Ovary (tissue), 9 donors: ENCODE results near the gene RNF214. TPM values are rescaled to one million over a fixed set of nuclear protein-coding genes. Genes with fewer than 3 reads are reported as not detected.

ENCODE experiments used
- DNase-seq, 5 donors: peaks; one replicate each; pipeline ENCODE4 v3.0.0-alpha.2; 2019 to 2020
- H3K27ac ChIP-seq, 2 donors: fragments of 200-600 bp; one replicate each; pipeline versions ENCODE4 v1.5.1 to v1.8.0; 2019 to 2022
- H3K27me3 ChIP-seq: fragments of 200-600 bp; one replicate; pipeline ENCODE4 v1.8.0; 2022
- H3K36me3 ChIP-seq: fragments of 200-600 bp; sonication (generic); one replicate; pipeline ENCODE4 v1.5.1; 2019
- H3K4me1 ChIP-seq: one replicate; pipeline ENCODE4 v1.8.1; 2013; ENCODE audit warnings: mild to moderate bottlenecking, moderate library complexity; ENCODE audit not compliant: insufficient read depth
- H3K4me3 ChIP-seq: fragments of 200-600 bp; sonication (generic); one replicate; pipeline ENCODE4 v1.5.1; 2017
- H3K9me3 ChIP-seq, 2 donors: fragments of 200-600 bp in 1 of 2; sonication (generic) in 1 of 2; one replicate each; pipeline versions ENCODE4 v1.5.1 to v1.8.1; 2013 to 2019; ENCODE audit warnings: mild to moderate bottlenecking in 1 of 2, moderate library complexity in 1 of 2
- CTCF ChIP-seq, 3 donors: fragments of 450-650 bp in 2 of 3; fragments of 200-600 bp in 1 of 3; IDR thresholded peaks; one replicate each; pipeline versions ENCODE4 v1.5.1 to v1.8.0; 2016 to 2022; ENCODE audit warnings: antibody characterized with exemption in 3 of 3, mild to moderate bottlenecking in 1 of 3
- EP300 ChIP-seq: sonication (generic); formaldehyde crosslinking; IDR thresholded peaks from one replicate; pipeline ENCODE4 v1.6.1; 2017; ENCODE audit warnings: antibody characterized with exemption
- POLR2A ChIP-seq: fragments of 450-650 bp; IDR thresholded peaks from one replicate; pipeline ENCODE4 v1.6.1; 2017; ENCODE audit warnings: antibody characterized with exemption, mild to moderate bottlenecking, moderate library complexity
- whole genome bisulfite sequencing, 3 donors: extraction: QIAGEN DNeasy Blood & Tissue Kit in 1 of 3; methylation state at CpG; one replicate each; pipeline versions ENCODE4 v1.1.5 to v1.1.7; 2013 to 2017; 5-methylcytosine and 5-hydroxymethylcytosine counted together
- intact Hi-C, 4 donors: fragments of 100-400 bp; cut with DNase I; formaldehyde crosslinking; loops; one replicate each; pipeline versions ENCODE4 v1.11.0 to v1.15.1; 2022 to 2023
- polyA plus RNA-seq, 2 donors: library from polyadenylated mRNA; stranded (reverse); fragments of 200-250 nt in 1 of 2; fragments of 350-450 nt in 1 of 2; fragmentation: Illumina TruSeq in 1 of 2; extraction: RNeasy Lipid Tissue Mini Kit (QIAGEN cat#74804) in 1 of 2; gene quantifications; one replicate each; pipeline ENCODE4 v1.2.3, GENCODE V29; 2013 to 2014
- total RNA-seq, 7 donors: library from RNA; depleted of rRNA in 2 of 7; stranded (reverse); fragments of >200 nt in 2 of 7; fragmentation: NEBNext Ultra II Directional in 3 of 7; extraction: Animal tissue kit (Norgen Biotek cat#: 25700) in 3 of 7; gene quantifications; one replicate each; pipeline versions ENCODE4 v1.1.0 to v1.2.4, GENCODE V29; 2016 to 2023
- donor health status: DM: no; HTN: no; CAD: no; lungs with moderate emphysema.
- donor health status: DM: no; HTN: no; CAD: no.
- donor health status: Bipolar disorder and iron deficiency.
- donor health status: DM: yes; HTN: yes; CAD: no.
- donor health status: DM: no; HTN: no; CAD: no.
- donor health status: DM: yes; HTN: yes; CAD: no.

RNF214 gene
- total and polyA plus RNA-seq, 9 donors = 9.7 to 40.9 (median 27.3) TPM

DNA sequence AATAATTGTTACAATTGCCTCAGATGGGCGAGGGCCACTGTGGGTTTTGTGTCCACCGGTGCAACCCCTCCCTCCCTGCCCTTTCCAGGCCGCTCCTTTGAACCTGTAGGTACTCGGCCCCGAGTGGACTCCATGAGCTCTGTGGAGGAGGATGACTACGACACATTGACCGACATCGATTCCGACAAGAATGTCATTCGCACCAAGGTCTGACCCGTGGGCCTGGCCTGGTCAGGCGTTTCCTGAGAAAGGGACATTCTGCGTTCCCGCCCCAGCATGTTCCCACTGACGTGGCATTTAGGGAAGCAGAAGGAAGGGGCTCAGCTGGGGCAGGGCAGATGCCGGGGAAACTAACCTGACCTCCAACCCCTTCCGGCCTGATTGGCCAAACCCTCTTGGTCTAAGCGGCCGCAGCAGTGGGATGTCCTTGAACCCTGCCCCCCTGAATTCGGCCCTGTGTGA, 43.8 kb upstream of the RNF214 start:
- intact Hi-C loops = loop anchor here in 1 of 4 donors (5.0 kb wide), 1 partner anchor 34 kb away; no protein-coding TSS in a partner anchor
- no peak overlapping the region for H3K4me3 ChIP-seq
- peaks cover 19% of the 10 kb centered on the region for H3K4me1 ChIP-seq
- DNase-seq = peak in 2 of 5 donors; percentile 28 to 41
- H3K9me3 ChIP-seq = no peaks in the 10 kb centered on the region
- WGBS, 3 donors = 78 to 85% (median 80%) methylated on average over 20 of the region's 20 CpGs
- no peak overlapping the region for H3K27ac ChIP-seq
- H3K36me3 ChIP-seq = no peaks in the 10 kb centered on the region
- H3K27me3 ChIP-seq = no peaks in the 10 kb centered on the region
- TF ChIP-seq CTCF (IDR thresholded peaks at IDR 0.05) (no peak), EP300 (no peak), POLR2A (no peak)

- 91 to 92% (median 92%) methylated on average over 22 of the region's 22 CpGs for WGBS, 3 donors
- TF ChIP-seq CTCF (IDR thresholded peaks at IDR 0.05) = no peak
- TF ChIP-seq POLR2A = no peak
- no peak for TF ChIP-seq EP300
- no peak overlapping the region for H3K4me3 ChIP-seq
- peaks cover 19% of the 10 kb centered on the region for H3K4me1 ChIP-seq
- H3K27me3 ChIP-seq = no peaks in the 10 kb centered on the region
- H3K9me3 ChIP-seq = no peaks in the 10 kb centered on the region
- DNase-seq = peak in 3 of 5 donors; percentile 14 to 31 (median 22)
- no peaks in the 10 kb centered on the region for H3K36me3 ChIP-seq
- intact Hi-C loops = loop anchor here in 1 of 4 donors (5.0 kb wide), 1 partner anchor 33 kb away; no protein-coding TSS in a partner anchor
- no peak overlapping the region for H3K27ac ChIP-seq
Measured at GRCh38 chr11:117189191-117189940, 43.1 kb upstream of the RNF214 start.

DNA sequence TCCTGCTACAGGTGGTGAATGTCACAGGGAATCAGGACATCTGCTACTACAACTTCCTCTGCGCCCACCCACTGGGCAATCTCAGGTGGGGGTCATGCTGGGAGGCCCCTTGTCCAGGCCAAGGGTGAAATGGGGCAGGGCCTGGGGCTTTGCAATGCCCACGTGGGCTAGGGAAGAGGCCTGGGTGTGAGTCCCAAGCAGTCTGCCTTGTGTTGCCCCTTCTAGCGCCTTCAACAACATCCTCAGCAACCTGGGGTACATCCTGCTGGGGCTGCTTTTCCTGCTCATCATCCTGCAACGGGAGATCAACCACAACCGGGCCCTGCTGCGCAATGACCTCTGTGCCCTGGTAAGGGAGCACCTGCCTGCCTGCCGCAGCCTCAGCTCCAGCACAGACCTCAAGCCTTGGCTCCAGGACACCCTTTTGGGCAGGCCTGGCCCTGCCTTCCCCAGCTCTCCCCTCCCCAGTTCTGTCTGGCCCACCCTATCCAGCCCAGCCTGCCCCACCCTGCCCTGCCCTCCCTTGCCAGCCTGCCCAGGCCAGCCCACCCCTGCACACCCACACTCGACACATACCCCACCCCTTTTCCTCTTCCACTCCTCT, 42.4 kb upstream of the RNF214 start:
- H3K4me1 ChIP-seq = peaks cover 19% of the 10 kb centered on the region
- H3K27me3 ChIP-seq = no peaks in the 10 kb centered on the region
- no peak overlapping the region for H3K4me3 ChIP-seq
- WGBS, 3 donors = 78 to 87% (median 85%) methylated on average over 8 of the region's 8 CpGs
- intact Hi-C loops = loop anchor here in 1 of 4 donors (5.0 kb wide), 1 partner anchor 32 kb away; no protein-coding TSS in a partner anchor
- H3K36me3 ChIP-seq = no peaks in the 10 kb centered on the region
- H3K27ac ChIP-seq = no peak overlapping the region
- H3K9me3 ChIP-seq = no peaks in the 10 kb centered on the region
- TF ChIP-seq CTCF (IDR thresholded peaks at IDR 0.05) (no peak), POLR2A (no peak), EP300 (no peak)
- DNase-seq = peak in 2 of 5 donors; percentile 17 to 33

DNA sequence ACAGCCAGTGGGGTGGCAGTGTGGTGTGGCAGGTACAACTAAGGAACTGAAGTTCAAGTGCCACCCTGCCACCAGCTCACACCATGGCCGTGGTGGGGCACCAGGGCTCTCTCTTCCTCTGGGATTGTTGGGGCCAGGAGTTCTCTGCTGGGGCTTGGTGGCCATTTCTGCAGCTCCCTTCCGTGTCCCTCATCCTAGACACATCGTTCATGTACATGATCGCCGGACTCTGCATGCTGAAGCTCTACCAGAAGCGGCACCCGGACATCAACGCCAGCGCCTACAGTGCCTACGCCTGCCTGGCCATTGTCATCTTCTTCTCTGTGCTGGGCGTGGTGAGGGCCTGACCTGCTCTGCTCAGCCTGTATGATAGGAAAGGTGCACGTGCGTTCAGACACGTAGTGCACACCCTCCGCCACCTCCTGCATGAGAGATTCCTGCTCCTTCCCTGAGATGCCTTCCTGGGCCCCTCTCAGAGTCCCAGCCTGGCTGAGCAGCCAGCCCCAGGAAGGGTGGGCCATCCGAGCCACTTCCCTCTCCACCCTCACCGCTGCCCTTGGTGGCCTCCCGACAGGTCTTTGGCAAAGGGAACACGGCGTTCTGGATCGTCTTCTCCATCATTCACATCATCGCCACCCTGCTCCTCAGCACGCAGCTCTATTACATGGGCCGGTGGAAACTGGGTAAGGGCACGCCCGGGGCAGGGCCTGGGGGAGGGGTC, 40.6 kb upstream of the RNF214 start:
- TF ChIP-seq CTCF (IDR thresholded peaks at IDR 0.05) = no peak
- TF ChIP-seq EP300 = no peak
- no peak for TF ChIP-seq POLR2A
- H3K27me3 ChIP-seq = no peaks in the 10 kb centered on the region
- intact Hi-C loops = no loop called here
- H3K4me1 ChIP-seq = peaks cover 10% of the 10 kb centered on the region
- H3K36me3 ChIP-seq = no peaks in the 10 kb centered on the region
- DNase-seq = no peak
- no peaks in the 10 kb centered on the region for H3K9me3 ChIP-seq
- H3K27ac ChIP-seq = no peak overlapping the region
- 89 to 94% (median 91%) methylated on average over 26 of the region's 26 CpGs for WGBS, 3 donors
- H3K4me3 ChIP-seq = no peak overlapping the region
